Sigmoid colon (tissue), 4 donors: ENCODE data around the gene KYAT1.

ENCODE experiments used
- EP300 ChIP-seq, 4 donors: sonication (generic); formaldehyde crosslinking; IDR thresholded peaks; one replicate each; pipeline ENCODE4 v1.6.1; 2017; ENCODE audit warnings: antibody characterized with exemption in 4 of 4
- POLR2A ChIP-seq, 2 donors: fragments of 450-650 bp; IDR thresholded peaks; one replicate each; pipeline ENCODE4 v1.6.1; 2016; ENCODE audit warnings: antibody characterized with exemption in 2 of 2, mild to moderate bottlenecking in 2 of 2, moderate library complexity in 2 of 2
- POLR2AphosphoS5 ChIP-seq, 4 donors: sonication (generic); formaldehyde crosslinking; IDR thresholded peaks; one replicate each; pipeline ENCODE4 v1.6.1; 2017; ENCODE audit warnings: antibody characterized with exemption in 4 of 4
- TF ChIP-seq, protein P1 (sequence below), 4 experiments: fragments of 450-650 bp in 3 of 4; fragments of 200-600 bp in 1 of 4; IDR thresholded peaks; one replicate each; pipeline ENCODE4 v1.5.1; 2016 to 2019; ENCODE audit warnings: antibody characterized with exemption in 4 of 4, mild to moderate bottlenecking in 3 of 4, moderate library complexity in 2 of 4

DNA sequence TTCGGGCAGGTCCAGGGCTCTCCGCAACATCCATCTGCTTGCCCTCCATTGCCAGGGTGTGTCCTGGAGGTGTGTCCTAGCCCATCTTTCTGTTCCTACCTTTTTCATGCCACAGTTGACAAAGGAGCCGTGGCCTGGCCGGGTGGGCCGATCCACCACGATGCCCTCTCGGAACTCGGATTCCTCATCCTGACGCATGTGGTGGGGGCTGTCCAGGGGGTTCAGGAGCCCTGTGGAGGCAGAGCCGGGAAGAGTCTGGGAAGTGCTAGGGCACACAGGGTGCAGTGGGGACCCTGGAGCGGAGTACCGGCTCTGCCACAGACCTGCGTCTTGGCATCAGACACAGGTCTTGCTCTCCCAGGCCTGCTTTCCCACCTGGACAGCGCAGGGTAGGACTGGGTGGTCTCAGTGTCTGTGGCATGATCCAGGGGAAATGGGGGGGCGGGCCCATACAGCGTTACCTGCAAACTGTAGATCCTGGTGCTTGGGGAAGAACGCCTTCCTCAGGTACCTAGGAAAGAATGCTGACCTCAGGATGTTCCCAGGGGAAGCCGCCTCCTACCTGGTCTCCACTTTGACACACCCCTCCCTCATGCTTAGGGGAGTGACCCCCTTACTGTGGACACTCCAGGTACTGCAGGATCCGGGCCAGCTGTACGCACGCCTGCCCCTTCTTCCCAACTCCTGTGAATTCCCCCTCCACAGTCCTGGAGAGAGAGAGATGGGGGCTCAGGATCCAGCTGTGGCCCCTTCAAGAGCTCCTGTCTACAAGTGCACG, 55.6 kb downstream of the KYAT1 start:
- TF ChIP-seq, protein P1, sequence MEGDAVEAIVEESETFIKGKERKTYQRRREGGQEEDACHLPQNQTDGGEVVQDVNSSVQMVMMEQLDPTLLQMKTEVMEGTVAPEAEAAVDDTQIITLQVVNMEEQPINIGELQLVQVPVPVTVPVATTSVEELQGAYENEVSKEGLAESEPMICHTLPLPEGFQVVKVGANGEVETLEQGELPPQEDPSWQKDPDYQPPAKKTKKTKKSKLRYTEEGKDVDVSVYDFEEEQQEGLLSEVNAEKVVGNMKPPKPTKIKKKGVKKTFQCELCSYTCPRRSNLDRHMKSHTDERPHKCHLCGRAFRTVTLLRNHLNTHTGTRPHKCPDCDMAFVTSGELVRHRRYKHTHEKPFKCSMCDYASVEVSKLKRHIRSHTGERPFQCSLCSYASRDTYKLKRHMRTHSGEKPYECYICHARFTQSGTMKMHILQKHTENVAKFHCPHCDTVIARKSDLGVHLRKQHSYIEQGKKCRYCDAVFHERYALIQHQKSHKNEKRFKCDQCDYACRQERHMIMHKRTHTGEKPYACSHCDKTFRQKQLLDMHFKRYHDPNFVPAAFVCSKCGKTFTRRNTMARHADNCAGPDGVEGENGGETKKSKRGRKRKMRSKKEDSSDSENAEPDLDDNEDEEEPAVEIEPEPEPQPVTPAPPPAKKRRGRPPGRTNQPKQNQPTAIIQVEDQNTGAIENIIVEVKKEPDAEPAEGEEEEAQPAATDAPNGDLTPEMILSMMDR (IDR thresholded peaks at IDR 0.05) = no peak
- TF ChIP-seq POLR2AphosphoS5 (IDR thresholded peaks at IDR 0.05) = no peak
- TF ChIP-seq POLR2A (IDR thresholded peaks at IDR 0.05) = no peak
- no peak for TF ChIP-seq EP300 (IDR thresholded peaks at IDR 0.05)
